GM23248 (cell line): ENCODE measurements around the gene PPP2R5B. TPM values are rescaled to one million over a fixed set of nuclear protein-coding genes. Genes with fewer than 3 reads are reported as not detected.

Source experiments
- DNase-seq: peaks from one replicate; pipeline ENCODE4 v3.0.0-alpha.2; 2015
- H2AFZ ChIP-seq: fragments of 200-600 bp; sonication (generic); 2 replicates; pipeline ENCODE4 v1.6.1; 2016; ENCODE audit warnings: antibody characterized with exemption
- H3F3A ChIP-seq: fragments of 200-600 bp; sonication (generic); 2 replicates; pipeline ENCODE4 v1.6.1; 2016; ENCODE audit warnings: mild to moderate bottlenecking, antibody characterized with exemption, mixed run types; ENCODE audit not compliant: insufficient read depth
- H3K27ac ChIP-seq: fragments of 200-600 bp; sonication (generic); 2 replicates; pipeline ENCODE4 v1.5.1; 2016; ENCODE audit warnings: mild to moderate bottlenecking
- H3K27me3 ChIP-seq: fragments of 200-600 bp; sonication (generic); replicated peaks from 2 replicates; pipeline ENCODE4 v1.6.1; 2016; ENCODE audit warnings: mild to moderate bottlenecking; ENCODE audit not compliant: insufficient read depth
- H3K36me3 ChIP-seq: fragments of 200-600 bp; sonication (generic); 2 replicates; pipeline ENCODE4 v1.6.1; 2016; ENCODE audit warnings: low read depth, mild to moderate bottlenecking
- H3K4me1 ChIP-seq: fragments of 200-600 bp; sonication (generic); 2 replicates; pipeline ENCODE4 v1.6.1; 2016; ENCODE audit warnings: mild to moderate bottlenecking; ENCODE audit not compliant: insufficient read depth
- H3K4me2 ChIP-seq: fragments of 200-600 bp; sonication (generic); one replicate; pipeline ENCODE4 v1.6.1; 2016; ENCODE audit warnings: mild to moderate bottlenecking; ENCODE audit not compliant: unreplicated experiment
- H3K4me3 ChIP-seq: fragments of 200-600 bp; sonication (generic); 2 replicates; pipeline ENCODE4 v1.5.1; 2016; ENCODE audit warnings: mild to moderate bottlenecking
- H3K79me2 ChIP-seq: fragments of 200-600 bp; sonication (generic); 2 replicates; pipeline ENCODE4 v1.6.1; 2016; ENCODE audit warnings: mild to moderate bottlenecking; ENCODE audit not compliant: insufficient read depth
- H3K9ac ChIP-seq: fragments of 200-600 bp; sonication (generic); 2 replicates; pipeline ENCODE4 v1.6.1; 2016; ENCODE audit warnings: mild to moderate bottlenecking
- H3K9me2 ChIP-seq: fragments of 200-600 bp; sonication (generic); 2 replicates; pipeline ENCODE4 v1.6.1; 2016; ENCODE audit warnings: mixed run types, mild to moderate bottlenecking, moderate library complexity; ENCODE audit not compliant: insufficient read depth
- H3K9me3 ChIP-seq: fragments of 200-600 bp; sonication (generic); one replicate; pipeline ENCODE4 v1.6.1; 2017; ENCODE audit warnings: low read depth
- H4K20me1 ChIP-seq: fragments of 200-600 bp; sonication (generic); 2 replicates; pipeline ENCODE4 v1.6.0; 2016; ENCODE audit not compliant: insufficient read depth
- EZH2 ChIP-seq: fragments of 200-600 bp; sonication (generic); IDR thresholded peaks from 2 replicates; pipeline ENCODE4 v1.6.1; 2018; ENCODE audit warnings: antibody characterized with exemption, mild to moderate bottlenecking; ENCODE audit not compliant: insufficient read depth, poor library complexity, severe bottlenecking
- EZH2phosphoT487 ChIP-seq: fragments of 200-600 bp; sonication (generic); IDR thresholded peaks from 2 replicates; pipeline ENCODE4 v1.6.1; 2018; ENCODE audit warnings: antibody characterized with exemption, moderate library complexity, mild to moderate bottlenecking, low read depth; ENCODE audit not compliant: insufficient read depth
- WGBS, 2 experiments: methylation state at CpG; one replicate each; pipeline ENCODE4 v1.1.6; 2015 to 2017; ENCODE audit warnings: low lambda C conversion rate in 2 of 2, low coverage in 1 of 2; ENCODE audit errors: missing lambda C conversion rate in 2 of 2; 5-methylcytosine and 5-hydroxymethylcytosine counted together
- in situ Hi-C: fragments of 300-500 bp; cut with MboI; formaldehyde crosslinking; loops from 2 replicates; pipeline ENCODE4 v1.15.0; 2020
- polyA plus RNA-seq: library from polyadenylated mRNA; unstranded; fragments of >200 nt; fragmentation: Nextera tagmentation; extraction: Ambion mirVana; gene quantifications from 2 replicates; pipeline ENCODE4 v1.2.1, GENCODE V29; 2016
- total RNA-seq: library from RNA; depleted of rRNA; stranded (reverse); fragments of >200 nt; shearing (Covaris generic); gene quantifications from 2 replicates; pipeline ENCODE4 v1.2.3, GENCODE V29; 2014

PPP2R5B gene
- total and polyA plus RNA-seq, 2 experiments from 2014 or later, result 16.4 to 27.3 TPM

DNA sequence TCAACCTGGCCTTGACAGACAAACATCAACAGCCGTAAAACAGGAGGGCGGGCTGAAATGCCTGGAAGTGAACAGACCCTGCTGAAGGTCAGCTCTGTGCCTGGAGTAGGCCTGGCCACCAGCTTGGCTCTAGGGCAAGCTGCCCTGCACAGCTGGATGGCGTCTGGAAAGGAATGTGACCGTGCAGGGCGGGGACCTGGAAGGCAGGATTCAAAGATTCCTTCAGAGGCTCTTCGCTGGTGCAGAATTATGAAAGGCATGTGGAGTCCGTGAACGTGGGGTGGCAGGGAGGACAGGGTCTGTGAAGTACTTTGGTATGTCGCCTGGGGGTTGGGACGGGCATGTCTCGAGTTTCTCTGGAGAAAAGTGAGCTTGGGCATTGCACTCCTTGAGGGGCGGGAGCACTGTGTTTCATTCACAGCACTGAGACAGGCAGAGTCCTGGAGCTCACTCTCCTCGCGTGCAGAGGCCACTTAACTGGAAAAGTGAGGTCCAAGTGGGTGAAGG, 47.6 kb upstream of the PPP2R5B start:
- peak overlapping the region; percentile 99 for H3K4me2 ChIP-seq
- 0 out of 2 replicates have a peak, but pooled peaks cover 9% of the 10 kb centered on the region for H4K20me1 ChIP-seq
- H3K79me2 ChIP-seq, result peaks cover 64% of the 10 kb centered on the region
- WGBS, 2 experiments, result 2% methylated on average over 14 of the region's 14 CpGs
- no peaks in the 10 kb centered on the region for H3K9me2 ChIP-seq
- peak overlapping the region; percentile 96 for H3K4me3 ChIP-seq
- H3F3A ChIP-seq, result peaks cover 20% of the 10 kb centered on the region
- peak overlapping the region; percentile 90 for H3K9ac ChIP-seq
- peak overlapping the region; percentile 66 for H3K27ac ChIP-seq
- peaks cover 16% of the 10 kb centered on the region for H3K4me1 ChIP-seq
- TF ChIP-seq EZH2phosphoT487, result no peak
- TF ChIP-seq EZH2, result no peak
- no peak overlapping the region for H2AFZ ChIP-seq
- in situ Hi-C loops, result no loop called here
- DNase-seq, result peak; percentile 79
- H3K27me3 ChIP-seq, result no peaks in the 10 kb centered on the region
- peaks cover 19% of the 10 kb centered on the region for H3K36me3 ChIP-seq
- no peaks in the 10 kb centered on the region for H3K9me3 ChIP-seq

DNA sequence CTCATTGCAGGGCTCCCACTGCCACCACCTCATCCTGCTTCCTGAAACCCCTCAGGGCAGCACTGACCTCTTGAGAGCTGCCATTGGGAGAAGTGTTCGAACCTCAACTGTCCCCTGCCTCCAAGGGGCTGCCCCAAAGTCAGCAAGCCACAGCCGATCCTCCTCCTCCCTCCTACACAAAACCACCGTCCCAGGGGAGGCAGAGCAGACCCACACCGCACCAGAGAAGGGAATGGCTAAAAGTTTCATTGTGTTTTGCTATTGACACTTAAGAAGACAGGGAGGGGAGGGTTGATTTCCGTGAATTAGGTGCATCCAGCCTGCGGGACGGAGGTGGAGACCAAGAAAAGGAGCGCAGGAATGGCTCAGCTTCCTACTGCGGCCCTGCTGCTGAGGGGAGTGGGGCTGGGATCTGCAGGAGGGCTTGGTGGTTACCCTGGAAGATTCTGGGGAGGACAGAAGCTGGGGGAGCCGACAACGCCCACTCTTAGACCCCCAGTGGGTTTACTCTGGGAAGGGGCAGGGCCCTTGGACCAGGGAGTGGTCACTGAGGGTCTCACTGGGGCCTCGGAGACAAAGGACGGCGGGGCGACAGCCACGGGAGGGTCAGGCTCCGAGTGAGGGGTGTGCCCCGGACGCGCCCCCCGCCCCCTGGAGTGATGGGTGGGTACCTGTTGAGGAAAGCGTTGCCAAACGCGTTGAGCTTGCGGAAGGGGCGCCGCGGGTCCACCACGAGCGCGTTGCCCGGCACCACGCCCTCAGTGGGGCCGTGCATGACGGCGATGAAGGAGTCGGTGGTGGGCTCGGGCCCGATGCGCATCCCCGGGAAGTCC, 46.9 kb upstream of the PPP2R5B start:
- in situ Hi-C loops, result no loop called here
- H3K36me3 ChIP-seq, result peaks cover 12% of the 10 kb centered on the region
- peak overlapping the region; percentile 96 for H3K4me3 ChIP-seq
- TF ChIP-seq EZH2 (no peak), EZH2phosphoT487 (no peak)
- peaks cover 16% of the 10 kb centered on the region for H3K4me1 ChIP-seq
- WGBS, 2 experiments, result 3% methylated on average over 37 to 39 of the region's 41 CpGs
- H3K79me2 ChIP-seq, result peaks cover 57% of the 10 kb centered on the region
- H2AFZ ChIP-seq, result peak overlapping the region; percentile 46
- H3K27me3 ChIP-seq, result no peaks in the 10 kb centered on the region
- no peaks in the 10 kb centered on the region for H3K9me3 ChIP-seq
- peak overlapping the region; percentile 66 for H3K27ac ChIP-seq
- H3F3A ChIP-seq, result peaks cover 16% of the 10 kb centered on the region
- DNase-seq, result peak; percentile 60
- no peaks in the 10 kb centered on the region for H3K9me2 ChIP-seq
- H3K9ac ChIP-seq, result peak overlapping the region; percentile 90
- H4K20me1 ChIP-seq, result 0 out of 2 replicates have a peak, but pooled peaks cover 9% of the 10 kb centered on the region
- peak overlapping the region; percentile 99 for H3K4me2 ChIP-seq

DNA sequence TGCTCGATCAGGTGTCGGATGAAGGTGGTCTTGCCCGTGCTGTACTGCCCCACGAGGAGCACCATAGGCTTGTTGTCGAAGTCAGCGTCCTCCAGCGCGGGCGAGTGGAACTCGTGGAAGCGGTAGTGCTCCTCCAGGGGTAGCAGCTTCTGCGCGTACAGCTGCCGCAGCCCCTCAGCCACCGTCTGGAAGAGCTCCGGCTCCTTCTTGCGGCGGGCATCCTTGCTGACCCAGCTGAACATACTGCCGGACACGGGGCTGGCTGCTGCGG, 46.3 kb upstream of the PPP2R5B start:
- WGBS, 2 experiments, result 0% methylated on average over 11 to 21 of the region's 21 CpGs
- Histone ChIP-seq H3K36me3 (peaks cover 7% of the 10 kb centered on the region; the same call in 1 of the 2 replicates), H3K9ac (peak overlapping the region; percentile 90), H3K9me2 (no peaks in the 10 kb centered on the region), H3K9me3 (no peaks in the 10 kb centered on the region), H4K20me1 (0 out of 2 replicates have a peak, but pooled peaks cover 6% of the 10 kb centered on the region), H3K27ac (peak overlapping the region; percentile 66), H3K27me3 (no peaks in the 10 kb centered on the region), H3K4me1 (peaks cover 16% of the 10 kb centered on the region), H3K4me3 (peak overlapping the region; percentile 96), H3K4me2 (peak overlapping the region; percentile 99), H3K79me2 (peaks cover 51% of the 10 kb centered on the region), H2AFZ (peak overlapping the region; percentile 46), H3F3A (peaks cover 16% of the 10 kb centered on the region)
- no peak for TF ChIP-seq EZH2
- TF ChIP-seq EZH2phosphoT487, result no peak
- no peak for DNase-seq
- in situ Hi-C loops, result no loop called here

DNA sequence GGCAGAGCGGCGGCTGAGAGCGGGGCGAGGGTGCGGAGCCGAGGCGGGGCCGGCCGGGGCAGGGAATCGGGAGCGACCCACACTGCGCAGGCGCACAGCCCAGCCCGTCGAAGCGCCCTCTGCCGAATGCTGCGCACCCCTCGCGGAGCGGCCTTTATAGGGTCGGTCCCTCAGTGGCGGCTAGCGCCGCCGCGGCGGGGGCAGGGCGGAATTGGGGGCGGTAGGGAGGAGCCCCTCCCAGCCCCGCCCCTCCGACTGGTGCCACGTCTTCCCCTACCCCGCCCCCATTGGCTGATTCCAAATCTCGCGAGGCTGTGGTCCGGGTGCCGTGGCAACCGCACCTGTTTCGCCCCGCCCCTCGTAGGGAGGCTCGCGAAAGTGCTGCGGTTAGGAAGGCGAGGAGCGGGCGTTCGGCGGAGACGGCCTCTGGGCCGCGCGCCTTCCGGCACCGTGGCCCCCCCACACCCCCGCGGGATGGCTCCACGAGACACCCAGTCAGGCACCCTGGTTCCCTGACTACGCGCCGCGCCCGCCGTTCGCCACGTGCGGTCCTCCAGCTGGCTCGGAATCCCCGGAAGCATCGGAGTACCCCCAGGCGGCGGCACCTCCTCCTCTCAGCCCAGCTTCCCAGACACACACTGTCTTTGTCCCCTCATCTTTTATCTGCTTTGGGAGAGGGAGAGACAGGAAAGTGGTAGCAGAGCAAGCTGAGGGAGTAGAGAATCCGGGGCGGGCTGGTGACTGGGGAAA, 45.8 kb upstream of the PPP2R5B start, which contains the start of gene EHD1:
EHD1 (minus strand) TSS at position 128 of the 750 bp plus-strand sequence. CDS start 157 bp downstream, outside the sequence.
- peaks cover 16% of the 10 kb centered on the region for H3F3A ChIP-seq
- H3K79me2 ChIP-seq, result peaks cover 46% of the 10 kb centered on the region
- peaks cover 16% of the 10 kb centered on the region for H3K4me1 ChIP-seq
- H3K9me3 ChIP-seq, result no peaks in the 10 kb centered on the region
- peak within 1 kb of the TSS; percentile 91 for H2AFZ ChIP-seq
- TF ChIP-seq EZH2, result no peak
- TF ChIP-seq EZH2phosphoT487, result no peak
- H3K9ac ChIP-seq, result peak within 1 kb of the TSS; percentile 90
- H4K20me1 ChIP-seq, result 0 out of 2 replicates have a peak, but pooled peaks cover 6% of the 10 kb centered on the region
- H3K4me2 ChIP-seq, result peak within 1 kb of the TSS; percentile 99
- in situ Hi-C loops, result no loop called here
- H3K36me3 ChIP-seq, result 0 out of 2 replicates have a peak, but pooled peaks cover 3% of the 10 kb centered on the region
- H3K27me3 ChIP-seq, result no peaks in the 10 kb centered on the region
- H3K9me2 ChIP-seq, result no peaks in the 10 kb centered on the region
- peak within 1 kb of the TSS; percentile 66 for H3K27ac ChIP-seq
- peak; percentile 99 for DNase-seq
- H3K4me3 ChIP-seq, result peak within 1 kb of the TSS; percentile 96
- WGBS, 2 experiments, result 1 to 3% methylated on average over 47 to 55 of the region's 75 CpGs
